GM10266 (cell line): Measurements from ENCODE around the gene NUP62.

Source experiments
- DNase-seq: peaks from one replicate; pipeline ENCODE4 v3.0.0; 2012; ENCODE audit errors: extremely low spot score
- CTCF ChIP-seq: IDR thresholded peaks from 2 replicates; pipeline ENCODE4 v1.5.1; 2012; ENCODE audit warnings: mild to moderate bottlenecking, low read depth; ENCODE audit not compliant: control insufficient read depth, insufficient read depth; ENCODE audit errors: missing control alignments

The NUP62 gene

DNA sequence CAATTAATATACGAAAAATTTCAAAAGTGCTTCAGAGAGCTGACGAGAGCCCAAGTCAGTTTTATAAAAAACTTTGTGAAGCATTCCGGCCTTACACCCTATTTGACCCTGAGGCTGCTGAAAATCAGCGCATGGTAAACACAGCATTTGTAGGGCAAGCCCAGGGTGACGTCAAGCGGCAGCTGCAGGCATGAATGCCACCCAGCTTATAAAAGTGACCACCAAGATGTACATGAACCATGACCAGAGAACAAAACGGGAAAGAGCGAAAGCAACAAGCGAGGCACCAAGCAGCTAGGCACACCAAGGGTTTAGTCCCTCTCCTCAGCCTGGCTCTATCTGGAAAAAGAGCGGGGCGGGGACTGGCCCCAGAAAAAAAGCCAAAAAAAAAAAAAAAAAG lies 25.6 kb upstream of the NUP62 start:
- DNase-seq = no peak
- no peak for TF ChIP-seq CTCF

DNA sequence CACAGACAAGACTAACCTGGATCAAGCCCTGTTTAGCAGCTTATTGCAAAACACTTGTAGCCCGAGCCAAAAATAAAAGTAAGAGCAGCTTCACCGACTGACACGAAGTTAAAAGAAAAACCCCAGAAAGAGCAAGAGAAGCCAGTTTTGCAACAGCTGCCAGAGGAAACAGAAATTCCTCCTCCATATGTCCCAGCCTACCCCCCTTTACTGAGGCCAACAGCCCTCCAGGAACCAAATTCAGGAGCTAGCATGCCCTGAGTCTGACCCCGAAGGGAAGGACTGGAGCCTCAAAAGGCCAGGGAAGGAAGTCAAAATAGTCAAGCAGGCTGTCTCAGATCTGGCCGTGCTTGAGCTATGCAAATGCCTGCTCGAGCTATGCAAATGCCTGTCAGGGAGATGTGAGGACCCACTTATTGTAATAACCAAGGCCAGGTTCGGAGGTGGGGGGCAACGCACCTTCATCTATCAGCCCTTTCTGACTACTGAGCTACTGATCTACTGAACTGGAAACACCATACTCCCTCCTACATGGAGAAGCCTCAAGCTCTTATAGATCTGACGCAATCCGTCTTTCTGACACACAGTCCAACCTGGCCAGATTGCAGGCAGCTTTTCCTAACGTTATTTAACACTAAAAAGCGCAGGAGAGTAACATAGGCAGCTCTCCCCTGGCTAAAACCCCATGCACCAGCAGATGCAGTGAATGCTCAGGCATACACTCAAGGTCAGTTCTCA lies 25.0 kb upstream of the NUP62 start:
- no peak for DNase-seq
- no peak for TF ChIP-seq CTCF

DNA sequence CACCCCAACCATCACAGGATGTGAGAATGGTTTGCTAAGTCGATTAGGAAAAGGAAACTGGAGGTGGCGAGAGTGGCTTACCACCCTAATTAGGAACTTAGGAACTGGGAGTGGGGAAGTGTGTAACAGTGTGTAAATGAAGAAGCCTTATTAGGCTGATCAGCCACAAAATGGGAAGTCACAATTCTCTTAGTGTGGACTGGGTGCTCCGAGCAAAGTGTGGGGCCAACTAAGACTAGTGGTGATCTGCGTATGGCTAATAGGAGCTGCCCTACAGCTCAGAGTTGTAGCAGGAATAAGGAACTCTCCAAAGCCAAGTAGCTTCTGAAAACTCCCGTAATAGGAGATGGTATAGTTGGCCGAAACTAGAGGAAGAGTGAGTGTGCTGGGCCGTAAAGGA lies 24.1 kb upstream of the NUP62 start:
- no peak for TF ChIP-seq CTCF
- DNase-seq = no peak

- DNase-seq = no peak
- no peak for TF ChIP-seq CTCF
Observed at GRCh38 chr19:49952906-49953305, 23.6 kb upstream of the NUP62 start.

- DNase-seq = no peak
- no peak for TF ChIP-seq CTCF
Observed at GRCh38 chr19:49952479-49952836, 23.2 kb upstream of the NUP62 start.

DNA sequence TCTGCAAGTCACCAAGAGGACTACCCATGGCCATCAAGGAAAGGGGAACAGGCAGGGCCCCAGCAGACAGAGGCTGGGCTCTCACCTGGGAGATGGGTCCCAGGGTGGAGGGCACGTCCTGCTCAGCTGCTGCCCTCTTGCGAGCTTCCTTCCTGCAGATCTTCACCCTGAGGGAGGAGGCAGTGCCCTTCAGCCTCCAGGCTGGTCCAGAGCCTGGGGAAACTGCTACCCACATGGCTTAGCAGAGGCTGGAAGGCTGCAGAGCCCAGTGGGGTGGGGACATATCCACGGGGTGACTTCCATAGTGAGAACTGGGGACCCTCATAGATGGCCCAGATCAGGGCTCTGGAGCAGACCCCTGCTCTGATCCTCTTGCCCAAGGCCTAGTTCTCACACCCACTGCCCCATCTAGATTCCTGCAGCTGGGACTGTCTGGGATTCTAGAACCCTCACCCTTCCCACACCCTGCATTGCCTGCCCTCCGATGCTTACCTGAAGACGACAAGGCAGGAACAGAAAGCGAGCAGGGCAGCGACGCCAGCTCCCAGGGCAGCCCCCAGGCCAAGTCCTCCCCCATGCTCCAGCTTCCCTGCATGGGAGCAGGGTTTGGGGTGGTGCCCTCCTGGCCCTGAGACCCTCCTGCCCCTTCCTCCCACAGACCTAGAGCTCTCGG lies 22.6 kb upstream of the NUP62 start:
- DNase-seq = no peak
- TF ChIP-seq CTCF = no peak

GRCh38 chr19:49950956-49951526 lies 21.7 kb upstream of the NUP62 start:
- no peak for DNase-seq
- TF ChIP-seq CTCF = no peak
